CD4-positive, alpha-beta T cell treated with Interleukin-2 at 100 ng/mL for 4 hours (primary cell): ENCODE measurements around the gene IFI35.
A peak's percentile ranks its signal among the peaks of the same experiment; 100 is the strongest.
"Not testable (repeated sequence)": the region's sequence is repeated elsewhere in the genome, so short reads cannot be mapped to it uniquely, and the experiment has no call there.

Source experiments
- DNase-seq: peaks from one replicate; pipeline ENCODE4 v3.0.0-alpha.2; 2020; ENCODE audit warnings: low spot score

IFI35 gene

GRCh38 chr17:43006639-43007551, at the start of gene IFI35:
IFI35 (plus strand) TSS chr17:43006784; CDS start chr17:43006948, 164 bp downstream.
- peak; percentile 89 for DNase-seq

- DNase-seq = peak; percentile 93
Observed at GRCh38 chr17:42964161-42964932, 42.2 kb upstream of the IFI35 start, which contains the start of gene AARSD1. AARSD1 (minus strand) TSS chr17:42964454; CDS start chr17:42964440, 14 bp downstream.

GRCh38 chr17:42967925-42968324, 38.7 kb upstream of the IFI35 start:
- DNase-seq = no peak

GRCh38 chr17:42969001-42969581, 37.5 kb upstream of the IFI35 start:
- no peak for DNase-seq

- DNase-seq = no peak
Observed at GRCh38 chr17:42971589-42971988, 35.0 kb upstream of the IFI35 start.

- not testable (repeated sequence) for DNase-seq
Observed at GRCh38 chr17:42973323-42973722, 33.3 kb upstream of the IFI35 start.

- DNase-seq = no peak
Observed at GRCh38 chr17:42975265-42975664, 31.3 kb upstream of the IFI35 start.

GRCh38 chr17:42975701-42976100, 30.9 kb upstream of the IFI35 start:
- DNase-seq = not testable (repeated sequence)

- DNase-seq = no peak
Observed at GRCh38 chr17:42979511-42980273, 26.9 kb upstream of the IFI35 start, which contains the start of gene PTGES3L. PTGES3L (minus strand) TSS chr17:42980080; CDS start chr17:42980053, 27 bp downstream.

- peak; percentile 91 for DNase-seq
Observed at GRCh38 chr17:42980274-42980765, 26.3 kb upstream of the IFI35 start, which contains the start of gene RUNDC1. RUNDC1 (plus strand) TSS chr17:42980565; CDS start chr17:42980577, 12 bp downstream.

- peak; percentile 36 for DNase-seq
Observed at GRCh38 chr17:42980766-42981397, 25.7 kb upstream of the IFI35 start.

- no peak for DNase-seq
Observed at GRCh38 chr17:42982266-42982665, 24.3 kb upstream of the IFI35 start.

GRCh38 chr17:42985225-42985624, 21.4 kb upstream of the IFI35 start:
- peak; percentile 5 for DNase-seq

- DNase-seq = no peak
Observed at GRCh38 chr17:42989141-42989540, 17.4 kb upstream of the IFI35 start.

- DNase-seq = no peak
Observed at GRCh38 chr17:42989726-42990652, 16.6 kb upstream of the IFI35 start.

- no peak for DNase-seq
Observed at GRCh38 chr17:42991471-42991870, 15.1 kb upstream of the IFI35 start.

- DNase-seq = no peak
Observed at GRCh38 chr17:42992872-42993271, 13.7 kb upstream of the IFI35 start.

- DNase-seq = not testable (repeated sequence)
Observed at GRCh38 chr17:42993913-42994312, 12.7 kb upstream of the IFI35 start.

GRCh38 chr17:42997390-42997983, 9.1 kb upstream of the IFI35 start:
- DNase-seq = no peak
